Testis (tissue), 2 donors: ENCODE results near the gene EXOC4.

Experiments
- POLR2A ChIP-seq: fragments of 450-650 bp; IDR thresholded peaks from one replicate; pipeline ENCODE4 v1.6.1; 2017; ENCODE audit warnings: antibody characterized with exemption, mild to moderate bottlenecking, moderate library complexity
- TF ChIP-seq, protein P1 (sequence below), 3 experiments: fragments of 450-650 bp in 2 of 3; fragments of 200-600 bp in 1 of 3; sonication (generic) in 1 of 3; IDR thresholded peaks; one replicate each; pipeline ENCODE4 v1.5.1; 2016 to 2019; ENCODE audit warnings: antibody characterized with exemption in 3 of 3, mild to moderate bottlenecking in 2 of 3, moderate library complexity in 1 of 3

DNA sequence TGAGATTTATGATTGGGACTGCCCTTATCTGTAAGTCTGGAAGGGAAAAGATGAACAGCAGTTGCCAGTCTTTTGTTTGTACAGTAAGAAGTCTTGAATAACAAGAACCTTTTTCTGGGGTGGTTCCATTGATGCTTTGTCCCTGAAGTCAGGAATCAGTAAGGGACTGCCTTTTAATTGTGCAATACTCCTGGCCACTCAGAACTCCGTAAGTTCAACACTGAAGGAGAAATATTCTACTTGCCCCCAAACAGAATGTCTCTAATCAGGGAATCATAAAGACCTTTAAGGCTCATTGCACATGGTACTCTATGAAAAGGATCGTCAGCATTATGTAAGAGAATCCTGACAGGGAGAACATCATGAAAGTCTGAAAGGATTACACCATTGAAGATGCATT lies 361.4 kb downstream of the EXOC4 start:
- TF ChIP-seq, protein P1, sequence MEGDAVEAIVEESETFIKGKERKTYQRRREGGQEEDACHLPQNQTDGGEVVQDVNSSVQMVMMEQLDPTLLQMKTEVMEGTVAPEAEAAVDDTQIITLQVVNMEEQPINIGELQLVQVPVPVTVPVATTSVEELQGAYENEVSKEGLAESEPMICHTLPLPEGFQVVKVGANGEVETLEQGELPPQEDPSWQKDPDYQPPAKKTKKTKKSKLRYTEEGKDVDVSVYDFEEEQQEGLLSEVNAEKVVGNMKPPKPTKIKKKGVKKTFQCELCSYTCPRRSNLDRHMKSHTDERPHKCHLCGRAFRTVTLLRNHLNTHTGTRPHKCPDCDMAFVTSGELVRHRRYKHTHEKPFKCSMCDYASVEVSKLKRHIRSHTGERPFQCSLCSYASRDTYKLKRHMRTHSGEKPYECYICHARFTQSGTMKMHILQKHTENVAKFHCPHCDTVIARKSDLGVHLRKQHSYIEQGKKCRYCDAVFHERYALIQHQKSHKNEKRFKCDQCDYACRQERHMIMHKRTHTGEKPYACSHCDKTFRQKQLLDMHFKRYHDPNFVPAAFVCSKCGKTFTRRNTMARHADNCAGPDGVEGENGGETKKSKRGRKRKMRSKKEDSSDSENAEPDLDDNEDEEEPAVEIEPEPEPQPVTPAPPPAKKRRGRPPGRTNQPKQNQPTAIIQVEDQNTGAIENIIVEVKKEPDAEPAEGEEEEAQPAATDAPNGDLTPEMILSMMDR (IDR thresholded peaks at IDR 0.05) = no peak
- TF ChIP-seq POLR2A = no peak
